Umbilical cord (tissue), 2 donors: ENCODE measurements around the gene IYD. TPM values are rescaled to one million over a fixed set of nuclear protein-coding genes. Genes with fewer than 3 reads are reported as not detected.

Experiments used
- DNase-seq: peaks from one replicate; pipeline ENCODE4 v3.0.0-alpha.2; 2015; ENCODE audit warnings: low spot score
- total RNA-seq: library from RNA; depleted of rRNA; stranded (reverse); fragments of >200 nt; gene quantifications from one replicate; pipeline ENCODE4 v1.2.3, GENCODE V29; 2014; ENCODE audit warnings: low replicate concordance; ENCODE audit not compliant: insufficient read depth

IYD gene, protein sequence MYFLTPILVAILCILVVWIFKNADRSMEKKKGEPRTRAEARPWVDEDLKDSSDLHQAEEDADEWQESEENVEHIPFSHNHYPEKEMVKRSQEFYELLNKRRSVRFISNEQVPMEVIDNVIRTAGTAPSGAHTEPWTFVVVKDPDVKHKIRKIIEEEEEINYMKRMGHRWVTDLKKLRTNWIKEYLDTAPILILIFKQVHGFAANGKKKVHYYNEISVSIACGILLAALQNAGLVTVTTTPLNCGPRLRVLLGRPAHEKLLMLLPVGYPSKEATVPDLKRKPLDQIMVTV
- 2.4 TPM for total RNA-seq

- no peak for DNase-seq
Observed at GRCh38 chr6:150368762-150369161, at the start of gene IYD. Gene IYD (plus strand): TSS chr6:150369012. CDS start chr6:150369032, 20 bp downstream.

DNA sequence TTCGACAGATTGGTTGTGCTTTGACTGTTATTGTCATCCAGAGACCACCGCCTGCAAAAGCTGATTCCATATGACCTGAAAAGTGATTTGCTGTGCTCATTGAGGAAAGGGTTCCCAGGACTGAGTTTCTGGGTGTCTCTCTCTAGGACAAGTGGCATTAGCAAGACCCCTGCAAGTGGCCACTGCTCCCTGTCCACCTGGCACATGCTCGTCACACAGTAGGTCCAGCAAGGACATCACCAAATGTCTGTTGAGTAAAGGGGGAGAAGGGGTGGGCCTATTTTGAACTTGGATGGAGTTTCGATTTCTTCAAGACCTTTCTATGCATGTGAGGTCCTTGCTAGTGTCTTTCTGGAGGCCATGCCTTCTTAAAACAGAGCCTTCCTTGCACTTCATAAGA is 48.9 kb upstream of the IYD start:
- DNase-seq, result no peak

DNA sequence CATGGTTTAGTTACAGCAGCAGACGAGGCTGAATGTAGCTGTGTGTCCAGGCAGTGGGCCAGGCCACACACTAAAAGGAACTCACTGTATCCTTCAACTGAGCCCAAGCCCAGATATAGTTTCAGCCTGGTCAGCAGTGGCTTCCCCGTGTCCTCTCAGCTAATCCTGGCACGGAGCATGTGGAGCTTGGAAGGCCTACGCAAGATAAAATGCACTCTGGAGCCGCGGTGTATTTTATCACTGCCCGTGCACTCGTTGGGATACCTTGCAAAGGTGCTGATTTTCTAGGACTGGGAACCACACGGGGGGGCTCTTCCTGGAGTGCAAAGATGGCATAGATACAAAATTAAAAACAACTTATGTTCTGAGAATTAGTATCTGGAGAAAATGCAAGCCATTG is 48.4 kb upstream of the IYD start:
- DNase-seq, result peak; percentile 87

DNA sequence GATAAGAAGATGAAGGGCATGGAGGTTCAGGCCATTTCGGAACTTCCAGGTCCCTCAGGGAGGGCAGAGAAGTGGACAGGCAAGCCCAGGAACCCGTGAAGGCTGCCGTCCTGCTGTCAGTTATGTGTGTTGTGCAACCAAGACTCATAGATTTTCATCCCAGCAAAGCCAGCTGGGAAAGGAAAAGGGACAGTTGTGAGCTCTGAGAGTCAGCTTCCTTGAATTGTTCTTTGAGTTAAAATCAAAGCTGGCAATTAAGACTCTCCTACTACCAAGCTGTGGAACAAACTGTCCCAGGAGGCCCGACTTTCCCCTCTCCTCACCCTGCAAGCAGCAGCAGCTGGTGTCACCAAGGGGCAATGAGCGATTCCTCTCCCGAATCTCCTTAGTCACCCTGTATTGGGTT is 46.3 kb upstream of the IYD start:
- DNase-seq, result no peak

DNA sequence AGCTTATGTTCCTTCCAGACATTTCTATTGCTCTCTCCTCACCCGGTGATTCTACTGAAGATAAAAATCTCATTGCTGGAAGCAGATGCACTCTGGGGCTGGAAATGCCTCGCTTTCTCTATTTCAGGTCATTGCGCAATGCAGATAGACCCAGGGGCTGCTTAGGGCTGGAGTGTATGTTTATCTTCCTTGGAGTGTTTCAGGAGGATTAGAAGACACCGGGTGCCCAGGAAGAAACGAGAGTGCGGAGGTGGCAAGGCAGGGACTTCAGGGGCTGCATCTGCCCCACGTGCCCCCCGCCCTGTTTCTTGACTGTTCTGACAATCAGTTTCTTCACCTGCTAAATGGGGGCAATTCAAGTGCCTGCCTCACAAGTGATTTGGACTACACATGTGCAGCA is 45.6 kb upstream of the IYD start:
- DNase-seq, result peak; percentile 18

GRCh38 chr6:150324044-150324443 is 44.8 kb upstream of the IYD start:
- DNase-seq, result no peak

- no peak for DNase-seq
Observed at GRCh38 chr6:150325066-150325772, 43.6 kb upstream of the IYD start.

DNA sequence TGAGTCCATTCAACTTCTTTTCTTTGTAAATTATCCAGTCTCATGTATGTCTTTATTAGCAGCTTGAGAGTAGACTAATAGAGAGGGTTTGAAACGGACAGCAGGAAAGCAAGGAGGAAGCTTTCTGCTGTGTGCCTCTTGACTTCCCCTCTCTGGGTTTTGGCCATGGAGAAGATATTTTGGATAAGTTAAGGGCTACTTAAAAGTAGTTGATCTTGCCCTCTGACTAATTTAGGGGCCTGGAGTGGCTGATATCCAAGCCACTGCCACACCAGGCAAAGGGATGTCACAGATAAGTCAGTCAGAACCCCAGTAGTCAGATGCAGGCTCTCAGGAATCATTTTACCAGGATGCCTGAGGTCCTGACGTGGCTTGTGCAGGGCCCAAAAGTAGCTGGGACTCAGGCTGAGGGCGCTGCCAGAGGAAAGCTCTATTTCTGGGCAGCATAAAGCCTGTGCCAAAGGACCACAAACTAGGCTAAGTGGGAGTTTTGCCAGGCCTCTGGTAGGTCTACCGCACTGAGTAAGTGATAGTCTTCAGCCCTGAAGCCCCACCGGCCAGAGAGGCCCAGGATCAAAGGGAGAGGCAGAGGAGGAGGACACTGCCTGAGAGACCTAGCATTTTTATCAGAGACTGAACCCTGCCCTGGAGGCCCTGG is 41.6 kb upstream of the IYD start:
- DNase-seq, result no peak

DNA sequence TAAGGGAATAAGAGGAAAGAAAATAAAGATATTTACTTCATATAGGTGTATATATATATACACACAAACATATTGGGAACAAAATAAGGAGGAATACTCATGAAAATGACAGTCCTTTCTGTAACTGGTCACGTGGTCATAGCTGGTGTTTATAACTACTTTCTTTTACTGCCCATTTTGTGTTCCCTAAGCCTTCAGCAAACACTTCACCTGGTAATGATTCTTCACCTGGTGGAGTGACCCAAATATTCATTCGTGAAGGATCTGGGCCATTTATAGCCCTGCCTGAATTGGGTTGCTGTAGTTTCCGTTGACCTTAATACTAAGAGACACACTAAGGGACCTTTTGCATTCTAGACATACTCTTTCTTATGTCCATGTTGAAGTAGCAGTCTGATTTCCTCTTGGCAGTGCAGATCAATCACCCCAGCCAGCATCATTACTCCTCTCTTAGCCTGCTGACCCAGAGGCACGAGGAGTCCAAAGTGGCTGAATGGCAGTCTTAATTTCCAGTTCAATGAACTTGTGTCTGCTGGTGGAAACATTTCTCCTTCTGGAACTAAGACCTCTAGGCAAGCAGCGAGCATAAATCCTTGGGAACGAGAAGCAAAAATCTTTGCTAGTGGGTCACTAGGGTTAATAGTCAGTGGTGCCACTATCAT is 39.9 kb upstream of the IYD start:
- DNase-seq, result no peak

GRCh38 chr6:150331344-150331743 is 37.5 kb upstream of the IYD start:
- no peak for DNase-seq

- no peak for DNase-seq
Observed at GRCh38 chr6:150332939-150333584, 35.8 kb upstream of the IYD start.

GRCh38 chr6:150333585-150333941 is 35.2 kb upstream of the IYD start:
- no peak for DNase-seq

DNA sequence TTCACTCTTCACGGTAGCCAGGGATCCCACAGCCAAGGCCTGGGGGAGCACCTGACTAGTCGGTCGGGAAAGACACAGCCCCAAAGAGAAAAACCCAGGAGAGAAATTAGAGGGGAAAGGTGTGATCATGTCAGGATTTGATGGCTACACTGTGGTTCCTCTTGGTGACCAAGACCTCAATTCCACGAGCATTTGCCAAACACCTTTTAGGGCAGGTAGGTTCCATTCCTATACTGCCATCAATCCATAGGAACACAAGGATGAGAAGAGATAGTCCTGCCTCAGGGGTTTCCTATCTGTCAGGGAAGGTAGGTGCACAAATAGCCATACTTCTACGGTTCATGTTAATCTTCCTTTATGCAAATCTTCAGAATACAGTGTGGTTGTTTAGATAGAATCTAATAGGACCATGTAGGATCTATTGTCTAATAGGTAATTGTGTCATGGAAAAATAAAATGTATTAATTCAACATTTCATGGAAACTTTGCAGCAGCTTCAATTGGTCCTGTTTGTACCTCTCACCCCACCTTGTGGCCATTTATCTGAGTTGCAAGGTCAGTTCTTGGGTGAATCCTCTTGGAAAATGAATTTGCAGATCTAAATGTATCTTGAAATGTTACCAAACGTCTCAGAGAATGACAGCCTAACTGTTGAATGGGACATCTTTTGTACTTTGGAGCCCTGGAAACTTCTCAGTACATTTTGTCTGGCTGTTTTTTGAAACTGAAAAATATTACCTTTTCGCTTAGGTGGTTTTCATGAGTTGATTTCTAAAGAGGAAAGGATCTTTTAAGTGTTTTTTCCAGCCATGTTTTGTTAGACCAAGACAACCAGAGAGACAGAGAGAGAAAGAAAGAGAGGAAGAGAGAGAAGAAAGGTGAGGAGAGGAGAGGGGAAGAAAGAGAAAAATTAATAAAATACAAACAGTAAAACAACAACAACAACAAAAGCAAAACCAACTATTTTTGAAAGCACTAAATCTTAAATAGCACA is 33.7 kb upstream of the IYD start:
- DNase-seq, result peak; percentile 73

GRCh38 chr6:150336299-150336698 is 32.5 kb upstream of the IYD start:
- DNase-seq, result no peak

DNA sequence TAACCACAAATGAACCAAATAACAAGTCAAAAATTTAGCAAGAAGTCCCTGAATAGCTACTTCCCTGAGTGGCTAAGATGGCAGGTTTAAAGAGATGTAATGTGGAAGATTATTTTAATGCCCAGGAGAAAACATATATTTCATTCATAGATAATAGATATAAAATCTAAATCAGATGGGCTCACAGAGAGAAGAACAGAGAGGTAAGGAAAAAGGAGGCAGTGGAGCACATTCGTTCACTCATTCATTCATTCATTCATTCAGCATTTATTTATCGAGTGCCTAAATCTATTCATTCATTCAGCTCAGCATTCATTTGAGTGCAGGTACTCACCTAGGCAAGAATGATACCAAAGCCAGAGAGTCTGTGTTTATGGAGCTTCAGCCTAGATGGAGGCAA is 32.1 kb upstream of the IYD start:
- DNase-seq, result no peak

GRCh38 chr6:150342126-150342525 is 26.7 kb upstream of the IYD start:
- DNase-seq, result no peak

GRCh38 chr6:150343434-150343833 is 25.4 kb upstream of the IYD start:
- no peak for DNase-seq

DNA sequence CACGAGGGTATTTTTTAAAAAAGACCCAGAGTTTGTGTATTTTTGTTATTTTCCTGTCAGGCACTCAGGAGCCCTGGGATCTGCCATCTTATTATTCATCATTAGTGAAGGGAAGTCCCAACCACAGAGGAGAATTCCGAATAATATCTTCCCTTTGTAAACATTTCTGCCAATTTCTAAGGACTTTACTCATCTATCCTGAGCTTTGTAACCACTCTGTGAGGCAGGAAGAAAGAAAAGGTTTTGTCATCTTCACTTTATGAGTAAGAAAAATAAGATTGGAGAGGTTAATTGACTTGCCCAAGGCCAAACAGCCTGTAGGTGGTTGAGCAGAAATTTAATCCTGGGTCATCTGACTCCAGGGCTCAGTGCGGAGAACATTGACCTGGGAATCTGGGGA is 23.0 kb upstream of the IYD start:
- DNase-seq, result no peak

DNA sequence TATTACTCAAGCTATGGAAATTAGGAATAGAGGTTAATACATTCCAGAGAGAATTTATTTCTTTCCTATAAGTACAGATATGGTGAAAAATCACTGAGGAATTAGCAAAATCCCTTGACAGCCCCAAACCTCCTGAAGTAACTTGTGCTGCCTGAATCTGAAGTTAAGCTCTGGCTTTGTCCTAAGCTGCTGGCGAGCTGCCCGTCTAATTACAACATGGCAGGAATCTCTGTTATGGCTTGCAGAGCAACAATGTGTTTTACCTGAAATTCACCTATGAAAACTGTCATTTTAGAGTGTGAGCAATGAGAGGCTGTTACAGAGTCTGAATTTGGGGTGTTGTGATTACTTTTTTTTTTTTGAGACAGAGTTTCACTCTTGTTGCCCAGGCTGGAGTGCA is 22.5 kb upstream of the IYD start:
- peak; percentile 31 for DNase-seq

DNA sequence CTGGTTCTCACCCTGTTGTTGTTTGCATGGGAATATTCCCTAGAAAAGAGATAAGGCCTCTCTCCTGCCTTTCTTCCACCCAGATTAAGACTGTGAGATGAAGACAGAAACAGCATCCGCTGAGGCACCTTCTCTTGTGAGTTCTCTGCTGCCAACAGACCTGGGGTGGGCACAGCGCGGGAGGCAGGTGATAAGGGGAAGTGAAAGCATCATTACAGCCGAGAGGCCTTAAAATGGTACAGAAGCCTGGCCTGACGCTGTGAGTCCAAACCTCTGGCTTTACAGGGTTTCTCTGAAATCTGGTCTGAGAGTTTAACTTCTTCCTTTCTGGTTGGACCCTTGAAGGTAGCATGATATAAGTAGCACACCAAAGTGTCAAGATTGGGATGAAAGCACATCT is 21.0 kb upstream of the IYD start:
- DNase-seq, result no peak

DNA sequence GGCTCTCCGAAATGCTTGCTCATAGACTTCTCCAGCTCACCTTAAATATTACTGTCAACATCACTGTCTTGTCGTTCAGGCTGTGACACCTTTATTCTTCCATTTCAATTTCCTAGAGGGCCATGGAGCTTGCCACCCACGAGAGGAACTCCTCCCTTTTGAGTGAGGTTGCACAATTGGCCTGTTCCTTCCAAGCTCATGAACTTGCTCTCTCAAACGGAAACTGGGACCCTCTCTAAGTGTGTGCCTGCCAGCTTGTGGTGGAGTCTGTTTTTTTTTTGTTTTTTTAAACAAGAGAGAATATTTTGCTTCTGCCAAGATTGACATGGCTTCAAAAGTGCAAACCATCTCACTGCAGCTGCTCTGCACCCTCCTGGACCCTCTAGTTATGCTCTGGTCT is 19.3 kb upstream of the IYD start:
- no peak for DNase-seq
